GM21825 (cell line): ENCODE results near the gene DCLK2.

Experiments used
- ATAC-seq: cut with Tn5 transposase; IDR thresholded peaks from one replicate; pipeline ENCODE4 v1.9.1; 2021; ENCODE audit warnings: mild to moderate bottlenecking, moderate library complexity; ENCODE audit not compliant: unreplicated experiment

The DCLK2 gene

GRCh38 chr4:150115851-150116250, 37.6 kb downstream of the DCLK2 start:
- ATAC-seq: no peak

- ATAC-seq: no peak
Observed at GRCh38 chr4:150116506-150116905, 38.3 kb downstream of the DCLK2 start.

- ATAC-seq: no peak
Observed at GRCh38 chr4:150117094-150117493, 38.8 kb downstream of the DCLK2 start.

- ATAC-seq: no peak
Observed at GRCh38 chr4:150117629-150118028, 39.4 kb downstream of the DCLK2 start.

GRCh38 chr4:150119492-150119891, 41.2 kb downstream of the DCLK2 start:
- ATAC-seq: no peak

- no peak for ATAC-seq
Observed at GRCh38 chr4:150123087-150123486, 44.8 kb downstream of the DCLK2 start.

GRCh38 chr4:150123796-150124677, 45.8 kb downstream of the DCLK2 start:
- ATAC-seq: no peak

- ATAC-seq: no peak
Observed at GRCh38 chr4:150126201-150126863, 48.1 kb downstream of the DCLK2 start.

- ATAC-seq: no peak
Observed at GRCh38 chr4:150126864-150127203, 48.6 kb downstream of the DCLK2 start.

GRCh38 chr4:150127757-150128156, 49.5 kb downstream of the DCLK2 start:
- ATAC-seq: no peak

GRCh38 chr4:150130933-150131332, 52.7 kb downstream of the DCLK2 start:
- no peak for ATAC-seq

- no peak for ATAC-seq
Observed at GRCh38 chr4:150131581-150132228, 53.5 kb downstream of the DCLK2 start.

GRCh38 chr4:150133605-150134004, 55.4 kb downstream of the DCLK2 start:
- ATAC-seq: no peak

- no peak for ATAC-seq
Observed at GRCh38 chr4:150135134-150135772, 57.0 kb downstream of the DCLK2 start.

- ATAC-seq: no peak
Observed at GRCh38 chr4:150136036-150136435, 57.8 kb downstream of the DCLK2 start.

GRCh38 chr4:150136481-150136880, 58.2 kb downstream of the DCLK2 start:
- no peak for ATAC-seq

GRCh38 chr4:150139297-150139865, 61.1 kb downstream of the DCLK2 start:
- no peak for ATAC-seq

GRCh38 chr4:150140774-150141400, 62.6 kb downstream of the DCLK2 start:
- ATAC-seq: no peak

- no peak for ATAC-seq
Observed at GRCh38 chr4:150141756-150142155, 63.5 kb downstream of the DCLK2 start.

GRCh38 chr4:150142831-150143230, 64.6 kb downstream of the DCLK2 start:
- ATAC-seq: no peak
